Measurements from ENCODE around the gene MOG. TPM values are rescaled to one million over a fixed set of nuclear protein-coding genes. Genes with fewer than 3 reads are reported as not detected.
A peak's percentile ranks its signal among the peaks of the same experiment; 100 is the strongest.

The MOG gene
- total RNA-seq, 2 donors from 2014 or later, result 0.16 to 2.4 TPM

DNA sequence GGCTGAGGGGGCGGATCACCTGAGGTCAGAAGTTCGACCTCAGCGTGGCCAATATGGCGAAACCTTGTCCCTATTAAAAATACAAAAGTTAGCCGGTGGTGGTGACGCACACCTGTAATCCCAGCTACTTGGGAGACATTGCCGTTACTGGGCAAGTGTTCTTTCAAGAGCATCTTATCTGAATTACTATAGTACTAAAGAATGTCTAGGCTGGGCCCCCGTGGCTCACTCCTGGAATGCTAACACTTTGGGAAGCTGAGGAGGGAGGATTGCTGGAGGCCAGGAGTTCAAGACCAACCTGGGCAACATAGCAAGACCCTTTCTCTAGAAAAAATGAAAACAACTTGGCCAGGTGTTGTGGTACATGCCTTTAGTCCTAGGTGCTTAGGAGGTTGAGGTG is 24.9 kb downstream of the MOG start:
- H3K36me3 ChIP-seq, result no peaks in the 10 kb centered on the region
- no peak overlapping the region for H3K27ac ChIP-seq
- no peak overlapping the region for H3K4me3 ChIP-seq
- TF ChIP-seq, protein P1, sequence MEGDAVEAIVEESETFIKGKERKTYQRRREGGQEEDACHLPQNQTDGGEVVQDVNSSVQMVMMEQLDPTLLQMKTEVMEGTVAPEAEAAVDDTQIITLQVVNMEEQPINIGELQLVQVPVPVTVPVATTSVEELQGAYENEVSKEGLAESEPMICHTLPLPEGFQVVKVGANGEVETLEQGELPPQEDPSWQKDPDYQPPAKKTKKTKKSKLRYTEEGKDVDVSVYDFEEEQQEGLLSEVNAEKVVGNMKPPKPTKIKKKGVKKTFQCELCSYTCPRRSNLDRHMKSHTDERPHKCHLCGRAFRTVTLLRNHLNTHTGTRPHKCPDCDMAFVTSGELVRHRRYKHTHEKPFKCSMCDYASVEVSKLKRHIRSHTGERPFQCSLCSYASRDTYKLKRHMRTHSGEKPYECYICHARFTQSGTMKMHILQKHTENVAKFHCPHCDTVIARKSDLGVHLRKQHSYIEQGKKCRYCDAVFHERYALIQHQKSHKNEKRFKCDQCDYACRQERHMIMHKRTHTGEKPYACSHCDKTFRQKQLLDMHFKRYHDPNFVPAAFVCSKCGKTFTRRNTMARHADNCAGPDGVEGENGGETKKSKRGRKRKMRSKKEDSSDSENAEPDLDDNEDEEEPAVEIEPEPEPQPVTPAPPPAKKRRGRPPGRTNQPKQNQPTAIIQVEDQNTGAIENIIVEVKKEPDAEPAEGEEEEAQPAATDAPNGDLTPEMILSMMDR (IDR thresholded peaks at IDR 0.05), result no peak
- no peaks in the 10 kb centered on the region for H3K27me3 ChIP-seq
- peaks cover 0 to 4% of the 10 kb centered on the region in 2 donors for H3K4me1 ChIP-seq
- no peaks in the 10 kb centered on the region for H3K9me3 ChIP-seq
- no peak for DNase-seq (ENCODE audit: low spot score)

DNA sequence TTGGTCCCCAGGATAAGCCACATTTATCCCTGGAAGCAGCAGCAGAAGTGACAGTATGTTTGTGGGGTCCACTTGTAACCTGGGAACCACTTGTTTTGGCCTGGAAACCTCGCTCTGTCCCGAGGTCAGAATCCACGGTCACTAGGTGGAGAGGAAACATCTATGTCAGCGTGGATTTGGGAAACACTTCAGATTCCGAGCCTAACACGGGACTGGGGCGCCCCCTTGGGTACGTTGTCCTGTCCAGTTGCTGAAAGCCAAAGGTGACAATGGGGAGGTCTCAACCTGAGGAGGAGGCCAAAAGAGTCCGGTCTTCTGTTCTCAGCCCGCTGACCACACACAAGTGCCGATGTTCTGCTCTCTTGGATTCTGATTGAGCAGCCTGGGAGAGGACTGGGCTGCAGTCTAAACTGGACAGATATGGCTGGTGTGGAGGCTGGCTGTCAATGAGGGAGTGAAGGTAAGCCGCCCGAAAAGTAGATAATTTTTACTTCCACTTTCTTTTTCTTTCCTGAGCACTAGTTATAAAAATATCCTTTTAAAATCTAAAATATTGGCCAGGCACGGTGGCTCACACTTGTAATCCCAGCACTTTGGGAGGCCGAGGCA is 28.9 kb downstream of the MOG start:
- DNase-seq (ENCODE audit: low spot score), result no peak

GRCh38 chr6:29694637-29695036 is 37.7 kb downstream of the MOG start:
- peaks cover 0 to 3% of the 10 kb centered on the region in 2 donors for H3K9me3 ChIP-seq
- no peak overlapping the region for H3K27ac ChIP-seq
- H3K27me3 ChIP-seq, result no peaks in the 10 kb centered on the region
- no peak for DNase-seq (ENCODE audit: low spot score)
- H3K36me3 ChIP-seq, result no peaks in the 10 kb centered on the region
- H3K4me3 ChIP-seq, result no peak overlapping the region
- no peaks in the 10 kb centered on the region for H3K4me1 ChIP-seq
- TF ChIP-seq, protein P1 (IDR thresholded peaks at IDR 0.05), result no peak

More for the DNA sequence above, 28.9 kb downstream of the MOG start:
- TF ChIP-seq, protein P1 (IDR thresholded peaks at IDR 0.05), result peak; percentile 30 to 60
- Histone ChIP-seq H3K27ac (no peak overlapping the region), H3K4me3 (no peak overlapping the region), H3K9me3 (no peaks in the 10 kb centered on the region), H3K4me1 (no peaks in the 10 kb centered on the region), H3K27me3 (no peaks in the 10 kb centered on the region), H3K36me3 (no peaks in the 10 kb centered on the region)

DNA sequence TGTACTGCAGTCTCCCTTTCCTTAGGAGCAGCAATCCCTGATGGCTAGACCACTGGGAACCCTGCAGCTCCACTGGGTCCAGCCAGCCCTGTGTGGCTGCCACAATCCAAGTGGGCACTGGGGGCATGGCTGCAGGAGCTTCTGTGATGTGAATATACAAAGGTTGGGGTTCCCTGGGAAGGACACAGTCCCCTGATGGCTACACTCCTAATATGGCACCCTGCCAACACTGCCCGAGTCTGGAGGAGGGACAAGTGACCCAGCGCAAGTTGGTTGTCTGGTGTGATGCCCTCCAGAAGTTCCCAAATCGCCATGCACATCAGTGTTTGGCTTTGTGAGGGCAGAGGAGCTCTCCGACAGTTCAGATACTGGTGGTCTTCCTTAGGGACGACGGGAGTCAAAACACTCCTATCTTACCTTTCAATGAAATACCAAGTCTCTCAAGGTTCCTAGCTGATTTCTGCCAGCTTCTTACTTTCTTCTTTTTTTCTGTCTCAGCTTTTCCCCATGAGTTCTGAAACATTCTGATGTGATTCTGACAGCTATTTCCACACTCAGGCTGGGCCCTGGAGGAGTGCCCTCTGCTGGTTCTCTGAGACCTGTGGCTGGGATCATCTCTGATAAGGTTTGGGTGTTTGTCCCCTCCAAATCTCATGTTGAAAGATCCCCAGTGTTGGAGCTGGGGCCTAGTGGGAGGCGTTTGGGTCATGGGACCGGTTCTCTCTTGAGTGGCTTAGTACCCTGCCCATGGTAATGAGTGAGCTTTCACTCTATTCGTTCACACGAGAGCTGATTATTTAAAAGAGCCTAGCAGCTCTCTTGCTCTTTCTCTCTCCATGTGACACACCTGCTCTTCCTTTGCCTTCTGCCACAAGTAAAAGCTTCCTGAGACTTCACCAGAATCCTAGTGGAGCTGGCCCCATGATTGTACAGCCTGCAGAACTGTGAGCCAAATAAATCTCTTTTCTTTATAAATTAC is 39.5 kb downstream of the MOG start:
- H3K27ac ChIP-seq, result no peak overlapping the region
- H3K9me3 ChIP-seq, result peaks cover 0 to 3% of the 10 kb centered on the region in 2 donors
- H3K4me3 ChIP-seq, result no peak overlapping the region
- no peaks in the 10 kb centered on the region for H3K36me3 ChIP-seq
- TF ChIP-seq, protein P1 (IDR thresholded peaks at IDR 0.05), result peak; percentile 34 to 56
- no peaks in the 10 kb centered on the region for H3K27me3 ChIP-seq
- no peak for DNase-seq (ENCODE audit: low spot score)
- no peaks in the 10 kb centered on the region for H3K4me1 ChIP-seq

GRCh38 chr6:29702519-29703103 is 45.7 kb downstream of the MOG start:
- Histone ChIP-seq H3K4me1 (no peaks in the 10 kb centered on the region), H3K27ac (no peak overlapping the region), H3K9me3 (no peaks in the 10 kb centered on the region), H3K4me3 (no peak overlapping the region), H3K36me3 (no peaks in the 10 kb centered on the region), H3K27me3 (no peaks in the 10 kb centered on the region)
- DNase-seq (ENCODE audit: low spot score), result no peak
- TF ChIP-seq, protein P1 (IDR thresholded peaks at IDR 0.05), result peak; percentile 26 to 52

Data from right atrium auricular region (tissue), 2 donors.